Dermis lymphatic vessel endothelial cell (primary cell): ENCODE data around the gene SLCO4A1. TPM values are rescaled to one million over a fixed set of nuclear protein-coding genes. Genes with fewer than 3 reads are reported as not detected.

ENCODE experiments used
- total RNA-seq: library from RNA; depleted of rRNA; stranded (reverse); fragments of >200 nt; gene quantifications from 2 replicates; pipeline ENCODE4 v1.2.1, GENCODE V29; 2014

SLCO4A1 gene
- 0.11 and 0.17 TPM in 2 replicates for total RNA-seq

DNA sequence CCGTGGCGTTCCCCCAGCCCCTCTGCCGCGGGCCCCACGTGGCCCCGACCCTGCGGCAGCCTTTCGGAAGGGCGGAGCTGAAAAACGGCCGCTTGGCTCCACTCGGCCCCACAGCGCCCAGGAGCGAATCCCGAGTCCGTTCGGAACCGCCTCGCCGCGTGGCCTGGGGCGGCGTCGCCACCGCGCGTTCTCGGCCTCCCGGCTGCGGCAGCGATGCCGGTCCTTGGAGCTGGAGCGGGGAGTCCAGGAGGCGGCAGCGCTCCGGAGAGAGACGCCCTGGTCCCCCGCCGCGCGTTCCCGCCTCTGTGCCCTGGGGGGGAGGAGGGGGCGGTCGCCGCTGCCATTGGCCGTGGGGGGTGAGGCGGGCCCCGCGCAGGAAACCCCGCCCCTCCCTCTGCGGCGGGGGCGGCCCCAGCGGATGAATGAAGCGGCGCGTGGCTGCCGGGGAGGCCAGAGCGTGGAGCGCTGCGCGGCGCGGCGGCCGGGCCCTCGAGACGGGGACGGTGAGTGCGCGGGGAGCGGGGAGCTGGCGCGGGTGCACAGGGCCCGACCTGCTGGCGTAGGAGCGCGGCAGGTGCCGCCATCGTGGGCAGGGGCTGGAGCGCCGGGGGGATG is at the start of gene SLCO4A1:
TSS of gene SLCO4A1 (plus strand) at position 453 of the 615 bp plus-strand sequence. CDS start 13,952 bp downstream, outside the sequence.

GRCh38 chr20:62708591-62709536 is 66.6 kb downstream of the SLCO4A1 start, which contains the start of gene NTSR1:
NTSR1 (plus strand) TSS chr20:62708836; CDS start chr20:62709208, 372 bp downstream.

Other genes with a start within 250 kb of the SLCO4A1 start
- 0.43 and 0.65 TPM in 2 replicates for gene CABLES2, start 235.2 kb upstream of the SLCO4A1 start, total RNA-seq
- not detected in 2 replicates for gene RBBP8NL, start 215.0 kb upstream of the SLCO4A1 start, total RNA-seq
- under 0.01 TPM in 1 of 2 replicates, not detected in the other for gene GATA5, start 166.5 kb upstream of the SLCO4A1 start, total RNA-seq
- not detected in 2 replicates for gene NTSR1, start 66.3 kb downstream of the SLCO4A1 start, total RNA-seq
- 16.0 and 17.7 TPM in 2 replicates for gene MRGBP, start 154.0 kb downstream of the SLCO4A1 start, total RNA-seq
- 20.2 and 20.5 TPM in 2 replicates for gene OGFR, start 162.3 kb downstream of the SLCO4A1 start, total RNA-seq
- 1.0 and 1.3 TPM in 2 replicates for gene COL9A3, start 174.5 kb downstream of the SLCO4A1 start, total RNA-seq
- gene TCFL5, start 219.3 kb downstream of the SLCO4A1 start, total RNA-seq = 13.1 and 13.5 TPM in 2 replicates